GM19043 (cell line): Measurements from ENCODE around the gene ARHGDIA.
A peak's percentile ranks its signal among the peaks of the same experiment; 100 is the strongest.

Source experiments
- ATAC-seq: cut with Tn5 transposase; IDR thresholded peaks from one replicate; pipeline ENCODE4 v1.9.1; 2021; ENCODE audit warnings: low read depth; ENCODE audit not compliant: unreplicated experiment

Gene ARHGDIA

DNA sequence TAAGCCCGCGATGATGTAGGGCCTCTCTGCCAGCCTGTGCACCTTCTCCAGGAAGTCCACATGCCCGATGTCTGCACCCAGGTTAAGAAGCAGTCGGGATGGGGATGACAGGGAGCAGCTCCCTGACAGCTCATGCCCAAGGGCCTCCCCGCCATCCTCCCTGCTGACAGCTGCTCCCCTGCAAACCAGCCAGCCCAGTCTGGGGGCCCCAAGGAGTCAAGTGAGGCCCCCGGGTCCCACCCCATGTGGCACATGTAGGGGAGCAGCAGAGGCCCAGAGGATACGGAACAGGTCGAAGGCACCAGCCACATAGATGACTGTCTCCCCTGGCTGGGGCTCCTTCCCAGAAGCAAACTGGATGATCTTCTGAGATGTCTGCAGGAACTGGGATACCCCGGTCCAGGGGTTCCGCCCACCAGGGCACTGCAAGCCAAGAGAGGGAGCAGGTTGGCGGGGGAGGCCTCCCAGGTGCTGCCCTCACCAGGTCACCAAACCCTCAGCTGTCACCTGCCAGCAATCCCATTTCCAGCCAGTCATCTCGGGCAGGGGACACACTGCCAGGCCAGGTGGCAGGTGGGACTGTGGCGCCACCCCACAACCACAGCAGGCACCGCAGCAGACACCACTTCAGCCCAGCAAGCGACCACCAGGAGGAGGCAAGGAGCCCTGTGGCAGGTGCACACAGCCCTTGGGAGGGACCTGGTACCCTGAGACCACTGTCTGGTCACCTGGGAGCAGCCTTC lies 35.5 kb upstream of the ARHGDIA start:
- ATAC-seq: no peak

DNA sequence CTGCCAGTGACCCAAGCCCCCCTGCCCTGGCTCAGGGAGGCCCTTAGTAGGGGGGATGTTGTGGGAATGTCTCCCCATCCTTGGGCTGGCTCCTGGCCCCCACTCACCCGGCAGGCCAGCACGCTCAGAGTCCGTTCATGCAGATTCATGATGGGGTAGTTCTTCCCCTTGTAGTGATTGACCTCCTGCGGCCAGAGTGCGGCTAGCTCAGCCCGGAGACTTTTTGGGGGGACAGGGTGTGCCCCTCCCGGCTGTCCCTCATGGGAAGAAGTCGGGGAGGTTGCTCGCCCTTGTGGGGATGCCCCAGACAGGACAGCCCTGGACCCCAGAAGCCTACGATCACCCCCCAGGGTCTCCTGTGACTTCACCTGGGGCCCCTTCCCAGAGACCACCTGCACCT lies 34.9 kb upstream of the ARHGDIA start:
- no peak for ATAC-seq

DNA sequence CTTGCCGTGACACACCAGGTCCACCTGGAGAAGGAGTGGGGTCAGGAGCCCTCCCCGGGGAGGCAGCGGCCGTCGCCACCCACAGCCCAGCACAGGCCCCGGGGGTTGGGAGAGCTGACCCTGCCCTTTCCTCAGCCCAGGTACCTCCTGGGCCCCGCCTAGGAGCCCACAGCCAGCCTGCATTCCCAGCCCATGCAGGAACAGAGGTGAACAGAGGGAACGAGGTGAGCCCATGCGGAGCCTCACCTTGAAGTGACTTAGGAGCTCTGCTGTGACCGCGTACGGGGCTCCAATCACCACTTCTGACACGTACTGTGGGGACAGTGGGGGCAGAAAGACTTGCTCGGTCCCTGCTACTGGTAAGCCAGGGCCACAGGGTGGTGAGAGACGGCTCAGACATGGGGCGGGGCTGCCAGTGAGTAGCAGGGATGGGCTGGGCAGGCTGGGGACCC lies 34.3 kb upstream of the ARHGDIA start:
- ATAC-seq: no peak

DNA sequence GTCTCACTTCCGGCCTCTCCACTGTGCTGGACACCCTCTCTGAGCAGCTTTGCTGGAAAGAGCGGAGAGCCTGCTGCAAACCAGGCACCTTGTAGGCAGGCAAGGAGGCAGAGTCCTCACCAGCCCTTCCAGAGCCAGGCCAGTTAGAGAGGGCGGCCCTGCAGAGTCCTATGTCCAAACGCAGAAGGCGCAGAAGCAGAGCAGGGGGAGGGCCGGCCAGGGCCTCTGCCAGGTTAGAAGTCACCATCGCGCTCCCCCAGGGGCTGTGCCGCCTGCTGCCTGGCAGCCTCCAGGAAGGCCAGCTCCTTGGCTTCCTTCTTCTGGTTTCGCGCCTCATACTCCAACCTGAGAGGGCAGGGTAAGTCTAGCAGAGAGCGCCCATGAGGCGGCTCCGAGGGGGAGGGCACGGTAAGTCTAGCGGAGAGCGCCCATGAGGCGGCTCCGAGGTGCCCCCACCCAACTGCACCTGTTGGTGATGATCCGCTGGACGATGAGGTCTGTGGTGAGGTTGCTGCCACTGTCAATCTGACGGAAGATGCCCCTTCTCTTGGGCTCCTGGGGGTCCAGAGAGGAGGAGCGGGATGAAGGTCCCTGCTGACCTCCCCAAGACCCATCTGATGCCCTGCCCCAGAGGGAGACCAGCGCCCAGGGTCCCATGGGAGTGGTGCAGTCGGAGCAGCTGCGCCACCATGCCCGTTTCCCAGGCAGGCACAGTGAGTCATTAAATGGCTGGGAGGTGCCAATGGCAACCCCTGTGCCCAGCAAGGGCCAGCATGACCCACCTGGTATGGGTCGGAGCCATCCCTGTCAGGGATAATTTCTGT lies 33.7 kb upstream of the ARHGDIA start:
- ATAC-seq: no peak

DNA sequence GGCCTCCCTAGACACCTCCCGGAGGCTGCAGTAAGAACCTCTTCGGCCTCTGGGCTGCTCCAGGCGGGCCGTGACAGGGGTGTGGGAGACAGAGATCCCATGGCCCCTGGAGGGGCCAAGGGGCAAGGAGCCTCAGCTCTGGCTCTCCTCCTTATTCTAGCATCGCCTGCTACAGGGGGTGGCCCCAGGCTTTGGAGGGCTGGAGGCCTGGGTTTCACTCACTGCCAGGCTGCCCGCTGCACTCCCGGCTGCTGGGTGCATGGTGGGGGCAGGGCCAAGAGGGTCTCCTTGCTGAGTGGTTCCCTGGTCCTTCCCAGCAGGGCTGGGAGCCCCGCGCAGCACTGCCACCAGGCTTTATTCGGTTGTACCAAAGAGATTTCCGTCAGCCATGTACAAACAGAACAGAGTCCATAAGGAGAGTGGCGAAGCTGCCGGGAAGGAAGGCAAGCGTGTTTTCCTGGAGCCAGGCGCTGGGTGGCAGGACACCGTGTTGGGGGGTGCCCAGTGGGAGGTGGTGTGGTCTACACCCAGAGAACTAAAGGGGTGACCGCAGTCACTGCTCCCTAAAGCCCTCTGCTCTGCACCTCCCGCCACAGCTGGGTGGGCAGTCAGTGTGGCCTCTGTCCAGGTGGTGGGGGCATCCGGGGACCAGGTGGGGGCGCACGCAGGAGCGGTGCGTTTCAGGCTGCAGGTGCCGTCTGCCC lies 32.9 kb upstream of the ARHGDIA start:
- ATAC-seq: no peak

DNA sequence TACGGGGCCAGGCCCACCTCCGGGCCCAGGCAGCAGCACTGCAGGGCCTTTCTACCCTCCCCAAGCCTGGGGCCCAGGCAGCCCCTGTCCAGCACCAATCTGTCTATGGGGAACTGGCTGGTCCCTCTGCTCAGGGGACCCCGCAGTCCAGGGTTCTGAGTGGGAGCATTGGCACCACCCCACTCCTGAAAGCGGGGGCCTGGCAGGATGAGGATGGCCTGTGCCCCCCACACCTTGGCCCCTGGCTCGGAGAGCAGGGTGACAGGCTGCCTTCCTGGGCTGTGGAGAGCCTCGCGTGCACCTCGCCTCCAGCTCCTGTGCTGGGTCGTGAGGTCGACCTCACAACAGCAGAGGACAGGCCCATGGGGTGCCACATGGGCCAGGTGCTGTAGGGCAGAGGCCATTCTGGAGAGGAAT lies 32.3 kb upstream of the ARHGDIA start:
- no peak for ATAC-seq

DNA sequence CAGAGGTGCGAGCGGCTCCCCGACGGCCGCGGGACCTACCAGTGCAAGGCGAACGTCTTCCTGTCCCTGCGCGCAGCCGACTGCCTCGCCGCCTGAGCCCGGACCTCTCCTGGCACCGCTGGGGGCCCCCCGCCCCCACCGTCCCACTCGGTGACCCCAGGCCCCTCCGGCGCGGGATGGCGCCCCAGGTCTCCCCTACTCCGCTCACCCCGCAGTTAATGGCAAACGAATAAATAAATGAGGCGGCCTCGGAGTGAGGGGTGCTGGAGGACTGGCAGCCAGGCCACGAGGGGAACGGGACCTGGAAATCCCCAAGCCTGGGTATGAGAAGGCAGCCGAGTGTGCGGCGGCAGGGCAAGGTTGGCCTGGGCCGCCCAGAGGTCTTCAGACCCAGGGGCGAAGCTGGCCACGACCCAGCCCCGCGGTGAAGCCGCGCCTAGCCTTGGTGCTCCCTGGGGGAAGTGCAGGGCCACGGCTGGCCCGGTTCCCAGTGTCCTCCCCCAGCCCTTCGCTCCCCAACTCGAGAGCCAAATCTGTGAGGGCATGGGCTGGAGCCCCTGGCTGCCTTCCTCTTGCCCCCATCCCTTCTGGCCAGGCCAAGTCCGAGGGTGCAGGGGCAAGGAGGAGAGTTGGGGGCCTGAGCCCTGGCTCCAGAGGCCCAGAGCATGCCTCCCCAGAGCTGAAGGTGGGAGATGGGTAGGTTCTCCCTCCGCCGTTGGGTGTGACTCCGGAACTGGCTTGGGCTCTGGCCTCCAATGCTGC lies 31.7 kb upstream of the ARHGDIA start:
- ATAC-seq: no peak

DNA sequence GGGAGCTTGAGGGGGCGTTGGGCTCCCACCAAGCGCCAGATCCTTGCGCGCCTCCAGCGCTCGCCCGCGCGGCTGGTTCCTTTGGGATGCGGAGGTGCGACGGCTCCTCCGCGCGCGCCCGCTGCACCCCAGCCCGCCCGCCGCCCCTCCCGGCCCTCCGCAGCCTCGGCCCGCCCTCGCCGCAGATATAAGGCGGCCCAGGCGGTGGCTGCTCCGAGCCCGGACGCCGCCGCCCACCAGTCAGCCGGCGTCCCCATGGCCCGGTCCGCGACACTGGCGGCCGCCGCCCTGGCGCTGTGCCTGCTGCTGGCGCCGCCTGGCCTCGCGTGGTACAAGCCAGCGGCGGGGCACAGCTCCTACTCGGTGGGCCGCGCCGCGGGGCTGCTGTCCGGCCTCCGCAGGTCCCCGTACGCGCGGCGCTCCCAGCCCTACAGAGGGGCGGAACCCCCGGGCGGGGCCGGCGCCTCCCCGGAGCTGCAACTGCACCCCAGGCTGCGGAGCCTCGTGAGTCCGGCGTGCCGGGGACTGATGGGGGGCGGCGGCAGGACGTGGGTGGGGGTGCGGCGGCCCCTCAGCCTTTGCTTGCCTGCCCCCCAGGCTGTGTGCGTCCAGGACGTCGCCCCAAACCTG lies 31.0 kb upstream of the ARHGDIA start, which contains the start of gene NPB:
Gene NPB, plus strand, starts transcription at position 216 of the 630 bp plus-strand sequence. Its CDS starts 40 bp downstream, at position 256.
- no peak for ATAC-seq

DNA sequence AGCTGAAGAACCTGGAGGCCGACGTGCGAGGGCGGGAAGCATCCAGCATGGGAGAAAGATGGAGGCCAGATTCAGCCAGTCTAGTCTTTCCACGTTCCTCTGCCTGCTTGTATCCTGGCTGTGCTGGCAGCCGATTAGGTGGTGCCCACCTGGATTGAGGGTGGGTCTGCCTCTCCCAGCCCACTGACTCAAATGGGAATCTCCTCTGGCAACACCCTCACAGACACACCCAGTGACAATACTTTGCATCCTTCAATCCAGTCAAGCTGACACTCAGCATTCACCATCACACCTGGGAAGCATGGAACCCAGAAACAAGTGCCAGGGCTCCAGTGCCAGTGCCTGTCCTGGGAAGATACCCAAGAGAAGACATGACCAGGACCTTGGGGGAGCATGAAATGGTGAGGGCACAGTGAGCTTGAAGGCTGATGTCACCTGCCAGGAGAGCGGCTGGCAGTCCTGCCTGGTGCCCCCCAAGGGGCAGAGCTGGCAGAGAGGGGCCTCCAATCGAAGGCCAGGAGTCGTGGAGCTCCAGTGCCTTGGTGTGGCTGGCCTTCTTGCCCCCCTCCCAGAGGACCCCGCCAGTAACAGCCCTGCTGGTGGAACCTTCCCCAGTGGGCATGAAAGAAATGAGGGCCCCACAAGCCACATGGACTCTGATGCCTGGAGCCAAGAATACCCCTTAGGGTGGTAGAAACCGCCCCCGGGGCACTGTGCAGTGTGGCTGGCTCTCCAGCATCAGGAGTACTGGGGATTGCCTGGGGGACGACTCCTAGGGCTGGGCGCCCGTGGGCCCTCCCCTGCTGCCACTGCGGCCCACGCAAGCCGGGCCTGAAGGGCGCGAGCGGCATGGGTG lies 30.3 kb upstream of the ARHGDIA start:
- no peak for ATAC-seq

DNA sequence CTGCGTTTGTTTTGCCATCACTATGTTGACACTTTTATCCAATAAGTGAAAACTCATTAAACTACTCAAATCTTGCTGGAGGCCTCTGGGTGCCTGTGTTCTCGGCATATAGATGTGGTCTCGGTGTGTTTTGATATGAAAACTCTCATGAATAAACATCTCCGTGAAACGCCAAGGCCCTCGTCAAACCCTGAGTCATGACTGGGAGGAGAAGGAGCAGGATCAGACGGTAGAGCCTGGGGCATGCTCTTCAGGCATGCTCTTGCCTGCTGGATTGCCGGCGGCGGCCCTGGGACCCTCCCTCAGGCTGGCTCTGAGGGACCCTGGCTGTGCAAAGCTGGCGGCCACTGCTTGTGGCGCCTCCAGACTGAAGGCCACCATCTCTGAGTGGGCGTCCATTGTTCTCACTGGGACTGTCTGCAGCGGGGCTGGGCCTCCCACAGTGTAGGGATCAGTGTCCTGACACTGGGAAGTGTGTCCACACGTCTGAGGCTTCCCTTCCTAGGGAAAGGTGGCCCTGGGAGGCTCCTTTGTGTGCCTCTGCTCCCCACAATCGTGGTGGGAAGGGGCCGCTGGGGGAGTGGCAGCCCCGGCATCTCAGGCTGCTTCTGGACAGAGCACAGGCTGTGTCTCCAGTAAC lies 29.2 kb upstream of the ARHGDIA start:
- ATAC-seq: no peak

DNA sequence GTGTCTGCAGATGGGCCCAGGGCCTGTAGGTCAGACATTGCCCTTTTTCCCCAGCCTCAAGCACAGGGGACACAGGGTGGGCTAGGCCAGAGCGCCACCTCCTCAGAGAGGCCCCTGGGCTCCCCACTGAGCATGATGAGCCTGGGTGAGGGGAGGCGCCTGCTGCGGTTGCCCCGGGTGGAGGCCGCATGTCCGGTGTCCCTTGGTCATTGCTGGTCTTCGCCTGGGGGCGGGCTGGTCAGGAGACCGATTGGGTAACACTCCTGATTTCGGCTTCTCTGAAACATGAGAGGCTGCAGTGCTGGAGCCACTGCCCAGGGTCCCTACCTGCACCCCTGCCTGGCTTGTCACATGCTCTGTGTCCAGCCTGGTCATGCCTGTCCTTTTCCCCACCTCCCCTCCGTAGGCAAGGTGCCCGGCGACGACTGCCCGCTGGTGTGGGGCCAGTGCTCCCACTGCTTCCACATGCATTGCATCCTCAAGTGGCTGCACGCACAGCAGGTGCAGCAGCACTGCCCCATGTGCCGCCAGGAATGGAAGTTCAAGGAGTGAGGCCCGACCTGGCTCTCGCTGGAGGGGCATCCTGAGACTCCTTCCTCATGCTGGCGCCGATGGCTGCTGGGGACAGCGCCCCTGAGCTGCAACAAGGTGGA lies 28.5 kb upstream of the ARHGDIA start:
- no peak for ATAC-seq

DNA sequence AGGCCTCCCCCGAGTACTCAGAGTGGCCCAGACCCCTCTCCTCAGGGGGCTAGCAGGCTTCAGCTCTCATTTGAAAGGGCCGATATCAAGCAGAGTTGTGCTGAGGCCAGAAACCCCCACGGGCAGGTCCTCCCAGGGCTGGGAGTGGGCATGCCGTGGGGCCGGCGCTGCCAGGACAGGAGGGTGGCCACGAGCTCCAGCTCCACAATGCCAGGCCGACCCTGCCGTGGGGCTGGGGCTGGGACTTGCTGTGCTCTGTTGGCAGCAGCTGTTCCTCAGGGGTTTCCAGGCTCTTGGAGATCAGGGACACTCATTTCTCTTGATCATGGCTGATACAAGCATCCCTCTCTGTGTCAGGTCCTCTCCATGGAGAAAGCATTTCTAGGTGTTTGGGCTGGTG lies 27.7 kb upstream of the ARHGDIA start:
- no peak for ATAC-seq

DNA sequence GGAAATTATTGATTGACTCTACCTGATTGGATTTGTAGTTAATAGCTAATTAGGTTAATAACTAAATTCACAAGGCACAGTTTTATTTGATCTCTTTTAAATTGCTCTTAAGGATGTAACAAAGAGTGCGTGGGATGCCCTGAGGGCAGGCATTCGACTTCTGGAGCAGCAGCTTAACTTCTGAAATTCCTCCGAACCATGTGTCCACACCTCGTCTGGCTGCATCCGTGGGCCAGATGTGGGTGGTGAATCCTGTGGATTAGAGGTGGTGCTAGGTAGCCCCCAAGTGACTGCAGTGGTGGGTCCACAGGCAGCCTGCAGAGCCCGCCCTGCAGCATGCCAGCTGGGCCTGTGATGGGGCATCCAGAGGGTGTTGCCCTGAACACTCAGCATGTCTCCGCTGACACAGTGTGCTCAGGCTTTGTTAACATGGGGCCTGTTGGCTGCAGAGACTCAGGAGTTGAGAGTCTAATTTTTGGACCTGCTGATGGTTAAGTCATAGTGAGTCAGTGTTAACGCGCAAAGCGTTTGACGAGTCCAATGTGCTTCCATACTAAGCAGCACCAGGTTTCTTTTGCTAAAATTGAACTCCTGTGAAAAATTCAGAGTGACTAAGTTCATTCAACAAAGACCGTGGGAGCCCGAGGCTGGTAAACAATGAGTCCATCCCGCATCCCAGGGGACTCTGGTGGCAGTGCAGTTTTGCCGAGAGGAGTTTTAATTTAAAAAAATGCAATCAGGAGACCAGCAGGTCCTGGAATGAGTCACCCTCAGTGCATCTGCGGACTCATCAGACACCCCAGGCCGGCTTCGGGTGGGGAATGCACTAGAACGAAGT lies 27.1 kb upstream of the ARHGDIA start:
- ATAC-seq: no peak

DNA sequence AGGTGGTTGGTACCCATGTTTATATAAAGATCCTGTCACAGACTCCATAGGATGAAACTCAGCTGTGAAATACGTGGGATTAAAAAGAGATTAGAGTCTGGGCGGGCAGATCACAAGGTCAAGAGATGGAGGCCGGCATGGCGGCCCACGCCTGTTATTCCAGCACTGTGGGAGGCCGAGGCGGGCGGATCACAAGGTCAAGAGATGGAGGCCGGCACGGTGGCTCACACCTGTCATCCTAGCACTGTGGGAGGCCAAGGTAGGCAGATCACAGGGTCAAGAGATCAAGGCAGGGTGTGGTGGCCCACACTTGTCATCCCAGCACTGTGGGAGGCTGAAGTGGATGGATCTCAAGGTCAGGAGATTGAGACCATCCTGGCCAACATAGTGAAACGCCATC lies 24.3 kb upstream of the ARHGDIA start:
- no peak for ATAC-seq

DNA sequence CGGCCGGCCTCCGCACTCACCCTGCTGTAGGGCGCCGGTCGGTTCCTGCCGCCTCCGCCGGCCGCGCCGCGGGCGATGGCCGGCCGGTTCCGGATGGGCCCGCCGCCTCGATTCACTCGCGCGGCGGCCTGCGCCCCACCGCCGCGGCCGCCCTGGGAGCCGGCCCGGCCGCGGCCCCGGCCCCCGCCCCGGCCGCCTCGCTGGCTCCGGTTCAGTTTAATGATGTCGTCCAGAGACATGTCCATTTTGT lies 20.1 kb upstream of the ARHGDIA start:
- ATAC-seq: peak; percentile 2

DNA sequence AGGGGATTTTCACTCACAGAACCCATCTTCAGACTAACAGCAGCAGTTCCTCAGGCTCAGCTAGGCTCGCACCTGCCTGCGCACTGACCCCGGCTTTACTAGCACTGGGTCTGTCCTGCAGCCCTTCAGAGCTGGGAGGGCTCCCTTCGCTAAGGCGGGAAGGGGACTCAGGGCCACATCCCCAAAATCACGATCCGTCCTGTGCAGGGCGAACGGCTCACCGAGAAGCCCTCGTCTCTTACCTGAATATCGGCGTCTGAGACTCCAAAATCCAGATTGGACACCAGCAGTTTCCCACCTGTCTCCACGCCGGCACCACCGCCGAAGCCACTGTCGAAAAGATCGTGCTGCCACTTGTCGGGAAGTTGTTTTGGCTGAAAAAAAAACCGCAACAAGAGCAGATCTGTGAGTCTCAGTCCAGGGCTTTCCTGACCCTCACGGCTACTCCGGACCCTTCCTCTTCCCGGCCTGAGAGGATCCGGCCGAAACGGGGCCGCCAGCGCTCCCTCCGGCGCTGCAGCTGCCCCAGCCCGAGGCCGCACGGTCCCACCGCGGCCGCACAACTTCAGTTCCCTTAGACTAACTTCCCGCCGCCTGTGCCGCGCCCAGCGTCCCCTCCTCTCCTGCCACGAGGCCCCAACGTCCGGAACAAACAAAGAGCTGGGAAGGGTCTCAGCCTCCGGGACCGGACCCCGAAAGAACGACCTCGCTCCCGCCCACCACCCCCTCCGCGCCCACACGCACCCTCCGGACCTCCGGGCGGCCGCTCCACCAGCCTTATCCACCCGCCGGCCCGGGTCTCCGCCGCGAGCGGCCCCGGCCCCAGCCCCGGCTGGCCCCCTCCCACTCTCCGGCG lies 19.5 kb upstream of the ARHGDIA start:
- no peak for ATAC-seq

DNA sequence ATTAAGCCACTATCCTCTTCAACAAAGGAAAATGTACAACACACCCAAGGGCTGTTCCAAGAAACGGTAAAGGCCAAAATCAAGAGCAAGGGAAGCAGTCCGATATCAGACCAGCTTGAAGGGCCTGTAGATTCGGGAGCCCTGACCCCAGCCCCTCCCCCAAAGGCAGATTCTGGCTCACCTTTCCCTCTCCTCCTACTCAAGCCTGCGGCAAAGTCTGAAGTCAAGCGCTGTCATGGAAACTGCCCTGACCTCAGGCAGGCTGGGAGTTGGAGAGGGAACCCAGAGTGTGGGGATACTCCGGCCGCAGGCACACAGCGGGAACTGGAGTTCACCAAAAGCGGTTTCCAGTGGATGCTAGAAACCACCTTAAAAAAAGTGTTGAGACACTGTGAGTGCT lies 18.5 kb upstream of the ARHGDIA start:
- ATAC-seq: no peak
